ENCODE data around the gene FAM216A. TPM values are rescaled to one million over a fixed set of nuclear protein-coding genes. Genes with fewer than 3 reads are reported as not detected.

The FAM216A gene
- total RNA-seq, 1 donor from 2014 or later: 3.9 TPM

GRCh38 chr12:110475426-110475825, 6.8 kb downstream of the FAM216A start:
- TF ChIP-seq CTCF (IDR thresholded peaks at IDR 0.05; ENCODE audit: insufficient read depth, low read length, severe bottlenecking): no peak
- FAIRE-seq: no peak
- no peak overlapping the region for H3K4me3 ChIP-seq (ENCODE audit: low read depth, low read length)
- H3K36me3 ChIP-seq (ENCODE audit: control insufficient read depth, insufficient read depth, low read length): peaks cover 1% of the 10 kb centered on the region
- no peaks in the 10 kb centered on the region for H3K27me3 ChIP-seq (ENCODE audit: control insufficient read depth, insufficient read depth, low read length)
- DNase-seq (ENCODE audit: low read depth): no peak

GRCh38 chr12:110498984-110499706, 30.5 kb downstream of the FAM216A start:
- DNase-seq (ENCODE audit: low read depth) (peak; percentile 74), FAIRE-seq (no peak)
- H3K4me3 ChIP-seq (ENCODE audit: low read depth, low read length): no peak overlapping the region
- no peak for TF ChIP-seq CTCF (IDR thresholded peaks at IDR 0.05; ENCODE audit: insufficient read depth, low read length, severe bottlenecking)
- peaks cover 1% of the 10 kb centered on the region for H3K36me3 ChIP-seq (ENCODE audit: control insufficient read depth, insufficient read depth, low read length)
- H3K27me3 ChIP-seq (ENCODE audit: control insufficient read depth, insufficient read depth, low read length): no peaks in the 10 kb centered on the region

- TF ChIP-seq CTCF (IDR thresholded peaks at IDR 0.05; ENCODE audit: insufficient read depth, low read length, severe bottlenecking): no peak
- Histone ChIP-seq H3K36me3 (ENCODE audit: control insufficient read depth, insufficient read depth, low read length) (no peaks in the 10 kb centered on the region), H3K27me3 (ENCODE audit: control insufficient read depth, insufficient read depth, low read length) (no peaks in the 10 kb centered on the region), H3K4me3 (ENCODE audit: low read depth, low read length) (peak overlapping the region; percentile 70)
- DNase-seq (ENCODE audit: low read depth) (peak; percentile 72), FAIRE-seq (peak; percentile 55)
These were observed 32.7 kb downstream of the FAM216A start for GRCh38 chr12:110501399-110501751.

- Histone ChIP-seq H3K36me3 (ENCODE audit: control insufficient read depth, insufficient read depth, low read length) (no peaks in the 10 kb centered on the region), H3K27me3 (ENCODE audit: control insufficient read depth, insufficient read depth, low read length) (no peaks in the 10 kb centered on the region), H3K4me3 (ENCODE audit: low read depth, low read length) (peak within 1 kb of the TSS; percentile 70)
- DNase-seq (ENCODE audit: low read depth) (peak; percentile 95), FAIRE-seq (no peak)
- no peak for TF ChIP-seq CTCF (IDR thresholded peaks at IDR 0.05; ENCODE audit: insufficient read depth, low read length, severe bottlenecking)
These were observed 33.4 kb downstream of the FAM216A start, which contains the start of the genes RAD9B and VPS29 for GRCh38 chr12:110501752-110502738. Gene RAD9B, plus strand, starts transcription at chr12:110502331. Its CDS starts 7 bp downstream, at chr12:110502338. Gene VPS29, minus strand, starts transcription at chr12:110502111. Its CDS starts 60 bp downstream, at chr12:110502051.

- TF ChIP-seq CTCF (IDR thresholded peaks at IDR 0.05; ENCODE audit: insufficient read depth, low read length, severe bottlenecking): no peak
These were observed 34.8 kb downstream of the FAM216A start for GRCh38 chr12:110503432-110503831.

More at GRCh38 chr12:110503432-110503831, 34.8 kb downstream of the FAM216A start:
- no peak for DNase-seq (ENCODE audit: low read depth)
- H3K36me3 ChIP-seq (ENCODE audit: control insufficient read depth, insufficient read depth, low read length): no peaks in the 10 kb centered on the region
- H3K27me3 ChIP-seq (ENCODE audit: control insufficient read depth, insufficient read depth, low read length): no peaks in the 10 kb centered on the region
- no peak overlapping the region for H3K4me3 ChIP-seq (ENCODE audit: low read depth, low read length)
- FAIRE-seq: no peak

Measured in bronchial epithelial cell (primary cell).